Stimulated activated CD8-positive, alpha-beta memory T cell treated with anti-CD3 and anti-CD28 coated beads, Interleukin-4, amount 100 ng/mL, for 24 hours (primary cell): Measurements from ENCODE around the gene DLEC1.
"Not testable (repeated sequence)": the region's sequence is repeated elsewhere in the genome, so short reads cannot be mapped to it uniquely, and the experiment has no call there.

Experiments
- DNase-seq: peaks from one replicate; pipeline ENCODE4 v3.0.0-alpha.2; 2020; ENCODE audit warnings: low read depth

DLEC1 gene

DNA sequence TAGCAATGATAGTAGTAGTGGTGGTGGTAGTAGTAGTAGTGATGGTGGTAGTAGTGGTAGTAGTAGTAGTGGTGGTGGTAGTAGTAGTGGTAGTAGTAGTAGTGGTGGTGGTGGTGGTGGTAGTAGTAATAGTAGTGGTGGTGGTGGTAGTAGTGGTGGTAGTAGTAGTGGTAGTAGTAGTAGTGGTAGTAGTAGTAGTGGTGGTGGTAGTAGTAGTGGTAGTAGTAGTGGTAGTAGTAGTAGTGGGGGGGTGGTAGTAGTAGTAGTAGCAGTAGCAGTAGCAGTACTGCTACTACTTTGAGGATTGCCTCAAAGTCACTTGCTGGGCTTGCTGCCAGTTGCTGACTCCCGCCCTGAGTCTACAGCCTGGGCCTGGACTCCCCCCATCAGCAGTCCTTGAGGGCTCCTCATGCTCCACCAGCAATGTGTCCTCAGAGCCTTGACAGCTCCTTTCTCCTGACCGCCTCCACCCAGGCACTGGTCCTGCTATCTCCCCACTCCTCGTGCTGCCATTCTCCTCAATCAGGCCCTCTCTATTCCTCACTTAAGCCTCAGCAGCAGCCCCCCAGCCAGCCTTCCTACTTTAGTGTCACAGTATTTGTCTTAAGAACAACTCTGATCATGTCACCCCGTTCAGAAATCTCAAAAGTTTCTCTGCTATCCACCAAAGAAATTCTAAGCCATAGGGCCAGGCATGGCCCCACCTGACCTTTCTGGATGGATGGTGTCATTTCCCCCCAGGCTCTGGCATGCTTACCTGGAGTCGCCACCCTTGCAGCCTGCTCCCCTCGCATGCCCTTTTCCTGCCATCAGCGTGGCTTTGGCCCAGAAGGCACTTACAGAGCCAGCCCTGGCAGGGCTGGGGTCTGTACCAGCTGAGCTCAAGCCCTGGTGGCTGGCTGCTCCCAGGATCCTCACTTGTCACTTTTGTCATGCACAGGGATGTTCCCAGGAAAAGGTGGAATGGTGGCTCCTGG, 45.6 kb downstream of the DLEC1 start:
- DNase-seq = no peak

DNA sequence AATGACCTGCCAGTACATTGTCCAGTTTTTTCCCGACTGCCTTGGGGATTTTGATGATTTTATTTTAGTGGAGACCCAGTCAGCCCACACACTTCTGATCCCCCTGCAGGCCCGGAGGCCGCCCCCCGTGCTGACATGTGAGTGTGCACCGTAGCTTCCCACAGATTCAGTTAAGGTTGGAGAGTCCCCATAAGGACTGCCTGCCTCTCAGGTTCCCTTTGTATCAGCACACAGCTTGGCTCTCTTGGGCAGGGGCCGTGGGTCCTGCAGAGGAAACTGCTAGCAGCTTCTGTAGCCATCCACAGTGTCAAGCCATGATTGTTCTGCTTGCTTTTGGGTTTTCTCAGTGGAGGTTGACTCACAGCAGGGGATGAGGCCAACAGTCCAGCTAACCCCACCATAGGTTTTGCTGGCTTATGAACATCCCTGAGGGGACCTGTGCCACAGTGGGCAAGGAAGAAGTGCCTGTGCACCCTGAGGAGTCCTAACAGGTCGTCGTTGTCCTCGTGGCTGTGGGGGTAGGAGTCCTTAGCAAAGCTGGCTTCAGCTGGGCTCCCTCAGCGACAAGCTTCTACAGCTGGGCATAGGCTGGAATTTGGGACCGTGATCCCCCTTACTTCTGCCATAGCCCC, 46.4 kb downstream of the DLEC1 start:
- DNase-seq = no peak

DNA sequence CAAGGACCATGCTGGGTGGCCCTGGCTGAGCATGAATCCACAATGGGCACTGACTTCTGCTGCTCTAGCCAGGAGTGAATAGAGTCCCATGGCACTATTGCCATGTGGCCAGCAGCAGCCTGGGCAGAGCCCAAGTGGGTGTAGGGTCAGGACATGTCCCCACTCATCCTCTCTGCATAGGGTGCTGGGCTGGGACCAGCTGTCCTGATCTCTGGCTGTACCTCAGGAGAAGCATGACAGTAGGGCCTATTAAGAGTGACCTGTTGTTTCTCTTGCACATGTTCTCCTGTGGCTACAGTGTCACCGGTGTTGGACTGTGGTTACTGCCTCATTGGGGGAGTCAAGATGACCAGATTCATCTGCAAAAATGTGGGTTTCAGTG, 46.9 kb downstream of the DLEC1 start:
- DNase-seq = no peak

GRCh38 chr3:38086496-38086895, 47.5 kb downstream of the DLEC1 start:
- DNase-seq = no peak

DNA sequence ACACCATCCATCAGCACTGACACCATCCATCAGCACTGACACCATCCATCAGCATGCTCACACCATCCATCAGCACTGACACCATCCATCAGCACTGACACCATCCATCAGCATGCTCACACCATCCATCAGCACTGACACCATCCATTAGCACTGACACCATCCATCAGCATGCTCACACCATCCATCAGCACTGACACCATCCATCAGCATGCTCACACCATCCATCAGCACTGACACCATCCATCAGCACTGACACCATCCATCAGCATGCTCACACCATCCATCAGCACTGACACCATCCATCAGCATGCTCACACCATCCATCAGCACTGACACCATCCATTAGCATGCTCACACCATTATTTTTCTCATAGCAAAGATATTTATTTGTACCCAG, 48.3 kb downstream of the DLEC1 start:
- DNase-seq = not testable (repeated sequence)

- DNase-seq = no peak
These were observed 49.4 kb downstream of the DLEC1 start for GRCh38 chr3:38088126-38089078.

- no peak for DNase-seq
These were observed 50.2 kb downstream of the DLEC1 start for GRCh38 chr3:38089163-38089562.

GRCh38 chr3:38090453-38090852, 51.4 kb downstream of the DLEC1 start:
- DNase-seq = no peak

- no peak for DNase-seq
These were observed 56.0 kb downstream of the DLEC1 start for GRCh38 chr3:38094999-38095398.

GRCh38 chr3:38095669-38096483, 56.9 kb downstream of the DLEC1 start:
- no peak for DNase-seq

DNA sequence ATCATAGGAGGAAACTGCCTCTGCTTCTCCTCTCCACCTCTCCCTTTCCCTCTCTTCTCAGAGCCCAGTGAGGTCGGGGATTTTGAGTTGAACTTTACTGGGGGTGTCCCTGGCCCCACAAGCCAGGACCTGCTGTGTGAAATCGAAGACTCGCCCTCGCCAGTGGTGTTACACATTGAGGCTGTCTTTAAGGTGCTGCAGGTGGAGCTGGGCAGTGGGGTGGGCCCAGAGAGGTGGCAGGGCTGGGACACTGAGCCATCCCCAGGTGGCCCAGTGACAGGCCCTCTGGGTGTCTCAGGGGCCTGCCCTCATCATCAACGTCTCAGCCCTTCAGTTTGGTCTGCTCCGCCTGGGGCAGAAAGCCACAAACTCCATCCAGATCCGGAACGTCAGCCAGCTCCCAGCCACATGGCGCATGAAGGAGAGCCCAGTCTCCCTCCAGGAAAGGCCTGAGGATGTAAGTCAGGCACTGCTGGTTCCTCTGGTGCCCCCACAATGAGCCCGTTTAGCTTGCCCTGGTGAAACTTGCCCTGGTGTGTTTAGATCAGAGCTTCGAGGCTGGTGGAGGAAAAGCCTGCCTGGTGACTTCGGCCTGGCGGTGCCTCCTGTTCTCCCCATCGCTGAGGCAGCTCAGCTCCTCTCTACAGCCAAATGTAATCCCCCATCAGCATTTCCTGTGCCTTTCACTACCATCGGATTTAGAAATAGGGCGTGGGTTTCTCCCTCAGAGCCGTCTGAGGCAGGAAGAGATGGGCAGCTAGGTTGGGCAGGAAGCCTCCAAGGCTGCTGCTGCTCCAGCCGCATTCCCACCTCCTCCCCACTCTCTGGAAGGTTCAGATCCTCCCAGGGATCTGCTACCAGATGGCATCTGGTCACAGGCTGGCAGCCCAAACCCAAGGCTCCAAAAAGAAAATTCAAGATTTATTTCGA, 58.7 kb downstream of the DLEC1 start:
- no peak for DNase-seq

DNA sequence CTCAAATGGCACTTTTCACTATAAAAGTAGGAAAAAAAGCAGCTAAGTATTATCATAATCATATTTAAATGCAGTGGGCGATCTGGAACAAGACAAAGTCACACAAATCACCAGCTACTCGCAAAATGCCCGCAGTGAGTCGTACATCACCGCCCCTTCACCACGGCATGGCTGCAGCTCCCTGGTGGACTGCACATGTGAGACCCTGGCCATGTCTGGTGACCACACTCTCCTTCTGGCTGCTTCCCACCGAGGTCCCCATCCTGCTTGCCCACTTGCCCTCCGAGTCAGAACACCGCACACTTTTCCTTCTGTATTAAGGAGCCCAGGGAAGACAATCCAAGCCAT, 59.3 kb downstream of the DLEC1 start:
- DNase-seq = no peak

- no peak for DNase-seq
These were observed 60.5 kb downstream of the DLEC1 start for GRCh38 chr3:38099518-38099917.

GRCh38 chr3:38100498-38100897, 61.5 kb downstream of the DLEC1 start:
- no peak for DNase-seq

DNA sequence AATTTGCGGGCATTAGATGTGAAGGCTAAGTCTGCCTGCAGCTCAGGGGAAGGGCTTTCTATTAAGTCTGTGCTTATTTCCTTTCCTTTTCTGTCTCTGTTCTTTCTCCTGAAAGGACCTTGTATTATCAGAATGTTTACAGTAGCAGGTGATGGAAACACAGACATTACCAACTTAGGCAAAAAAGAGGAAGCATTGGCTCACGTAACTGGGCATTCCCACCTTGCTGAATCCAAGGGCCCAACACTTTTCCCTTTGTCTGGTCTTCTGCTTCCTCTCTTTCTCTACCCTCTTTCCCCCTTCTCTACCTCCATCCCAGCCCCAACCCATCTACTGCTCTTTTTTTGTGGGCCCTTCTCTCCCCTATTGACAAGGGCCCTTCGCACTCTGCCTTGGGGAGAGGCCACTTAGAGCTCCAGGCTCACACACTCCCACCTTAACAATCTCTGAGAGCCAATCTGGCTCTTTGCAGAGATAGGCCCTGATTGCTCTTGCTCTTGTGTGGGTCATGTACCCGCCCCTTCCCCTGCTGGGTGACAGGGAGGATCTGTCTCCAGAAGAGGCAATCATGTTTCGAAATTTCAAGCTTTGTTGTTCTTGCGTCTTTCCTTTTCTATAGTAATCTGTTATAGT, 62.9 kb downstream of the DLEC1 start:
- no peak for DNase-seq

DNA sequence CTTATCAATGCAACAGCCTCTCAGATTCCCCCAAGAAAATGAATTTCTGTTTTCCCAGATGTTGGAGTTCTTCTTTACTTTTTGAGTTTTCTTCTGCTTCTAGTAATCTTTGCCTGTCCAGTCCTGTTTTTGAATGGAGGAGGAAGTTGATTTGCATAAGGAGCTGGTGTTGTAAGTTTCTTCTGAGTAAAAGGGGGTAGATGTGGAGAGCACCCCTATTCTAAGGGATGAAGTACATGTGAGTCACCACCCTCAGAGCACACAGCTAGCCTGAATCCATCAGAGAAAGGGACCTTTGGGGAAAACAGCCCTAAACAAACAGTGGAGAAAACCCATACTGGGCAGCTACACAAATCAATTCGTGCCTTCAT, 63.4 kb downstream of the DLEC1 start:
- DNase-seq = no peak

DNA sequence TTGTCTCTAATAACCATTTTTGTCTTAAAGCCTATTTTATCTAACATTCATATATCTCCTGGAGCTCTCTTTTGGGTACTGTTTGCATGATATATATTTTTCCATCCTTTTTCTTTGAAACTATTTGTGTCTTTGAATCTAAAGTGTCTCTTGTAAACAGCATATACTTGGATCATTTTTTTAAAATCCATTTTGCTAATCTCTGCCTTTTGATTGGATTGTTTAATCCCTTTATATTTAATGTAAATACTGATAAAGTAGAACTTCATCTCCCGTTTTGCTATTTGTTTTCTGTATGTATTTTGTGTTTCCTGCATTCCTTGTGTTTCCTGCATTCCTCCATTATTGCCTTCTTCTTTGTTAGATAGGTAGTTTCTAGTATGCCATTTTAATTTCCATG, 66.5 kb downstream of the DLEC1 start:
- no peak for DNase-seq

DNA sequence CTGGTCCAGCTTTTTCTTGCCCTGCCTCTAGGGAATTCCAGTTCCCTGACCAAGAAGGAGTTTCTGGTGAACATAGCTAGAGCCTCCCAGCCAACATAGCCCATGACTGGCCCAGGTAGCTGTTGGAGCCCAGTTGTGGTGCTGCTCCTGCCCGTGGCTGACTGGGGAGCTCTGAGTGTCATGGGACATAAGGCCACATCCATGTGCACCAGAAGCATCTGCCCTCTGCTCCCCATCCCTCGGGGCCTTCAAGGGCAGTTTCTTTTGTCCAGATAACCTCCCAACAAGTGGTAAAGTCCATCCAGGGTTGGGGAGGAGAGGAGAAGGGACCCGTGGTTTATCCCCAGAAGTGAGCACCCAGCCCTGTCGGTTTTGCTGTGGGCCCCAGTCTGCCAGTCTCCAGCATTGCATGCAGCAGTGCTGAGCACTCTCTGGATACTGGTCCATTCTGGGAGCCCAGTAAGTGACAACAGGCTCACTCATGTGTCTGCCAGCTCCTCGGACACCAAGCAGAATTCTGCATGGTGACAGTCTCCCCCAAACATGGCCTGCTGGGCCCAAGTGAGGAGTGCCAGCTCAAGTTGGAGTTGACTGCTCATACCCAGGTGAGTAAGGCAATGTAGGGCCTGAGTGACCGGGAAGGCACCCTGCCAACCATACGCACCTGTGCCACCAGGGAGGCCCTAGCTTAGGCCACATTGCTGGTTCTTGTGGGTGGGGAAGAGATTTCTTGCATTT, 69.1 kb downstream of the DLEC1 start:
- DNase-seq = no peak
